ENCODE results near the gene SHC4.

The SHC4 gene

GRCh38 chr15:48945386-48945785, 18.3 kb downstream of the SHC4 start:
- DNase-seq (ENCODE audit: low spot score): no peak
- no peak for TF ChIP-seq CTCF (IDR thresholded peaks at IDR 0.05; ENCODE audit: extremely low read depth, insufficient read depth, missing control alignments)
- in situ Hi-C loops (cut with MboI; ENCODE audit: low pct_unique_long_range_greater_than_20kb, low sequenced_read_pairs, unreplicated experiment): no loop called here

GRCh38 chr15:48941904-48942303, 21.8 kb downstream of the SHC4 start:
- TF ChIP-seq CTCF (IDR thresholded peaks at IDR 0.05; ENCODE audit: extremely low read depth, insufficient read depth, missing control alignments): no peak
- DNase-seq (ENCODE audit: low spot score): no peak
- in situ Hi-C loops (cut with MboI; ENCODE audit: low pct_unique_long_range_greater_than_20kb, low sequenced_read_pairs, unreplicated experiment): no loop called here

GRCh38 chr15:48940508-48940907, 23.2 kb downstream of the SHC4 start:
- DNase-seq (ENCODE audit: low spot score): peak; percentile 72
- in situ Hi-C loops (cut with MboI; ENCODE audit: low pct_unique_long_range_greater_than_20kb, low sequenced_read_pairs, unreplicated experiment): no loop called here
- no peak for TF ChIP-seq CTCF (IDR thresholded peaks at IDR 0.05; ENCODE audit: extremely low read depth, insufficient read depth, missing control alignments)

GRCh38 chr15:48939648-48940047, 24.1 kb downstream of the SHC4 start:
- in situ Hi-C loops (cut with MboI; ENCODE audit: low pct_unique_long_range_greater_than_20kb, low sequenced_read_pairs, unreplicated experiment): no loop called here
- TF ChIP-seq CTCF (IDR thresholded peaks at IDR 0.05; ENCODE audit: extremely low read depth, insufficient read depth, missing control alignments): no peak
- DNase-seq (ENCODE audit: low spot score): no peak

- in situ Hi-C loops (cut with MboI; ENCODE audit: low pct_unique_long_range_greater_than_20kb, low sequenced_read_pairs, unreplicated experiment): no loop called here
- DNase-seq (ENCODE audit: low spot score): no peak
- TF ChIP-seq CTCF (IDR thresholded peaks at IDR 0.05; ENCODE audit: extremely low read depth, insufficient read depth, missing control alignments): no peak
These were observed 25.8 kb downstream of the SHC4 start for GRCh38 chr15:48937886-48938285.

- no peak for DNase-seq (ENCODE audit: low spot score)
These were observed 27.1 kb downstream of the SHC4 start for GRCh38 chr15:48936666-48937065.

More at GRCh38 chr15:48936666-48937065, 27.1 kb downstream of the SHC4 start:
- no peak for TF ChIP-seq CTCF (IDR thresholded peaks at IDR 0.05; ENCODE audit: extremely low read depth, insufficient read depth, missing control alignments)
- in situ Hi-C loops (cut with MboI; ENCODE audit: low pct_unique_long_range_greater_than_20kb, low sequenced_read_pairs, unreplicated experiment): no loop called here

Measured in GM13977 (cell line).